HAP-1 (cell line): ENCODE measurements around the gene SRD5A1.

Source experiments
- DNase-seq, 2 experiments: peaks; one replicate each; pipeline ENCODE4 v3.0.0-alpha.2; 2016 to 2020; ENCODE audit warnings: low spot score in 2 of 2
- H3K27me3 ChIP-seq: fragments of 250-450 bp; sonication (Bioruptor Pico); 2 replicates; pipeline ENCODE4 v1.5.1; 2020; ENCODE audit warnings: low read depth, mild to moderate bottlenecking, moderate library complexity
- H3K36me3 ChIP-seq: fragments of 250-450 bp; sonication (Bioruptor Pico); replicated peaks from 2 replicates; pipeline ENCODE4 v1.5.1; 2020; ENCODE audit warnings: mild to moderate bottlenecking
- H3K4me1 ChIP-seq: fragments of 250-450 bp; sonication (Bioruptor Pico); 2 replicates; pipeline ENCODE4 v1.5.1; 2020; ENCODE audit warnings: mild to moderate bottlenecking
- H3K4me3 ChIP-seq: fragments of 250-450 bp; sonication (Bioruptor Pico); 2 replicates; pipeline ENCODE4 v1.5.1; 2020; ENCODE audit warnings: mild to moderate bottlenecking, moderate library complexity
- H3K9me3 ChIP-seq: fragments of 250-450 bp; sonication (Bioruptor Pico); 2 replicates; pipeline ENCODE4 v1.5.1; 2020; ENCODE audit warnings: mild to moderate bottlenecking, moderate library complexity
- in situ Hi-C: fragments of 300-500 bp; cut with MboI; formaldehyde crosslinking; loops from 3 replicates; pipeline ENCODE4 v1.14.3; 2020; ENCODE audit warnings: low sequenced_read_pairs, inconsistent platforms, mixed read lengths

Gene SRD5A1

DNA sequence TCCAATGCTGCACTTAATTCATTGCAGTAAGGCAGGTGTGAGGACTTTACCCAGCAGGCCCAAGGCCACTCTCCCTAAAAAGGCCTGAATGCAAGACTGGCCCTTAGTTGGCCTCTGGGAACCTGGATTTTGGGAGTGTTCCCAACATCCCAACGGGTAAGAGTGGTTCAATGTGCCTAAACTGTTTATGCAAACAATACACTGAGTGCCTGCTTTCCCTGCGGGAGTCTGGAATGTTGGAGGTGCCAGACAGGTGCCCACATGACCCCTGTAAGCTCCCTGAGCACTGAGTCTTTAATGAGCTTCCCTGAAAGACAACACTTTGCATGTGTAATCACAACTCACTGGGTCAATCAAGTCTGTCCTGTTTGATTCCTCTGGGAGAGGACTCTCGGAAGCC lies 37.8 kb upstream of the SRD5A1 start:
- no peaks in the 10 kb centered on the region for H3K9me3 ChIP-seq
- H3K36me3 ChIP-seq: peaks cover 28% of the 10 kb centered on the region
- no peaks in the 10 kb centered on the region for H3K4me1 ChIP-seq
- H3K27me3 ChIP-seq: no peaks in the 10 kb centered on the region
- H3K4me3 ChIP-seq: no peak overlapping the region
- no peak for DNase-seq
- in situ Hi-C loops: loop anchor here (25.0 kb wide), 1 partner anchor 1108 kb away; no protein-coding TSS in a partner anchor

DNA sequence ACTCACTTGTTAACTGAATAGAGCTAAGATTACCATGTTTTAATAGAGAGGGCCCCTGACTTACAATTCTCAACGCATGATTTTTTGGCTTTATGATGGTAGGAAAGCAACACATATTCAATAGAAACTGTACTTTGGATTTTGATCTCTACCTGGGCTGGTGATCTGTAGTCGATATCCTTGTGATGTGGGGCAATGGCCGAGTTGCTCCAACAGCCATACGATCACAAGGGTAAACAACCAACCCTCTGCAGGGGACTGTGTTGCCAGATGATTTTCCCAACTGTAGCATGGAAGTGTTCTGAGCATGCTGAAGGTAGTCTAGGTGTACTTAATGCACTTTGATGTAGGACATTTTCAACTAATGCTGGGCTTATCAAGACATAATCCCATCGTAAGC lies 36.9 kb upstream of the SRD5A1 start:
- H3K36me3 ChIP-seq: peaks cover 36% of the 10 kb centered on the region
- no peaks in the 10 kb centered on the region for H3K9me3 ChIP-seq
- in situ Hi-C loops: loop anchor here (25.0 kb wide), 1 partner anchor 1109 kb away; no protein-coding TSS in a partner anchor
- H3K27me3 ChIP-seq: no peaks in the 10 kb centered on the region
- H3K4me1 ChIP-seq: no peaks in the 10 kb centered on the region
- DNase-seq: no peak
- no peak overlapping the region for H3K4me3 ChIP-seq

DNA sequence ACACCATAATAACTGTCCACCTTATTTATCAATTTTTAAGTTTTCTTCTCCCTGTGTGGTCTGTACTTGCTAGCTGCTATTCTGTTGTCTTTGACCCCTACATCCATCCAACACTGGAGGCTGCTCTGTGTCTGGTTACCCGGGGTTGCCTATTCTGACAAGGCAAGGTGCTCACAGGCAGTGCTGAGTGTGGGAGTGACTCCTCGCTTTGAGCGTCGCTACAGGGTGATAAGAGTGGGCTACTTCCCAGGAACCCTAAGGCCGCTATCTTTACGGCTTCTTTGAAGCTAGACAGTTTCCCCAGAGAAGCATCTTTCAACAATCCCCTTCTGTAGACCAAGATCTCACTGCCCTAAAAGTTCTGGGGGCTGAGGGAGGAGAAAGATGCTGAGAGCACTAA lies 35.7 kb upstream of the SRD5A1 start:
- H3K27me3 ChIP-seq: no peaks in the 10 kb centered on the region
- in situ Hi-C loops: loop anchor here (25.0 kb wide), 1 partner anchor 1110 kb away; no protein-coding TSS in a partner anchor
- no peaks in the 10 kb centered on the region for H3K4me1 ChIP-seq
- no peak overlapping the region for H3K4me3 ChIP-seq
- H3K36me3 ChIP-seq: peaks cover 48% of the 10 kb centered on the region
- DNase-seq: no peak
- H3K9me3 ChIP-seq: no peaks in the 10 kb centered on the region

DNA sequence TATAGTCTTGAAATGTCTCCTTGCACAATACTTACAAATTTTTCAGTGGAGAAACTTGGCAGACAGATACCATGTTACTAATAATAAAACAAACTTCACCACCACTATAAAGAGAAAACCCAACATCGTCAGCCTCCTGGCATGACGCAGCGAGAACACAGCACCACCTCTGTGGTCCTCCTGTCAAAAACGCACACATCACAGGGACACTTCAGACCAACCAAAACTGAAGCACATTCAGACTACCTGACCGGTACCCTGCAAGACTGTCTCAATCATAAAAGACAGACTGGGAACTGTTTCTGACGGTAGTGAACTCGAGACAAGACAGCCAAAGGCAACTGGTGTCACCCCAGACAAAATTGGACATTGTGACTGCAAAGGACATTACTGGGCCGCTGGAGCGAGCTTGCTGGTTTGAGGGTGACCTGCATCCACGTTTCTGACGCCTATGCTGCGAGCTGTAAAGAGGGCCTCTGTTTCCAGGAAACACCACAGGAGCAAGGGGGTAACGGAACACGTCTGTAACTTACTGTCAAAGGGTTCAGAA lies 34.8 kb upstream of the SRD5A1 start:
- H3K4me3 ChIP-seq: no peak overlapping the region
- H3K36me3 ChIP-seq: peaks cover 56% of the 10 kb centered on the region
- H3K9me3 ChIP-seq: no peaks in the 10 kb centered on the region
- in situ Hi-C loops: loop anchor here (25.0 kb wide), 1 partner anchor 1111 kb away; no protein-coding TSS in a partner anchor
- DNase-seq: no peak
- no peaks in the 10 kb centered on the region for H3K4me1 ChIP-seq
- H3K27me3 ChIP-seq: no peaks in the 10 kb centered on the region

DNA sequence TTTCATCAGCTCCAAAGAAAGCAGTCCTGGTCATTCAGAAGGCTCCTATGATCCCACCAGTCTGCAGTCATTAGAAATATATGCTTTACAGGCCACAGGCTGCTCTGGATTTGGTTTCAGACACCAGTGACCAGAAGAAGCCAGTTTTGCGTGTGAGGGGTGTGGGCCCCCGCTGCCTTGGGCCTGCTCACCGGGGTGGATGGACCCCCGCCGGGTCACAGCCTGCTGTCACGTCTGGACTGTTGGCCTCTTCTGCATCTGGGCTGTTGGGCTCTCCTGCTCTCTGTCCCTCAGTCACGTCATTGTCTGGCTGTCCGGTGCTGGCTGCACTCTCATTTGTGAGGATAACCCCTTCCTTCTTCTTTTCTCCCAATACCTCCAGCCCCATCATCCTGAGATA lies 33.5 kb upstream of the SRD5A1 start:
- H3K36me3 ChIP-seq: peaks cover 68% of the 10 kb centered on the region
- no peak overlapping the region for H3K4me3 ChIP-seq
- no peaks in the 10 kb centered on the region for H3K27me3 ChIP-seq
- H3K4me1 ChIP-seq: no peaks in the 10 kb centered on the region
- in situ Hi-C loops: loop anchor here (25.0 kb wide), 1 partner anchor 1112 kb away; no protein-coding TSS in a partner anchor
- H3K9me3 ChIP-seq: no peaks in the 10 kb centered on the region
- DNase-seq: no peak

DNA sequence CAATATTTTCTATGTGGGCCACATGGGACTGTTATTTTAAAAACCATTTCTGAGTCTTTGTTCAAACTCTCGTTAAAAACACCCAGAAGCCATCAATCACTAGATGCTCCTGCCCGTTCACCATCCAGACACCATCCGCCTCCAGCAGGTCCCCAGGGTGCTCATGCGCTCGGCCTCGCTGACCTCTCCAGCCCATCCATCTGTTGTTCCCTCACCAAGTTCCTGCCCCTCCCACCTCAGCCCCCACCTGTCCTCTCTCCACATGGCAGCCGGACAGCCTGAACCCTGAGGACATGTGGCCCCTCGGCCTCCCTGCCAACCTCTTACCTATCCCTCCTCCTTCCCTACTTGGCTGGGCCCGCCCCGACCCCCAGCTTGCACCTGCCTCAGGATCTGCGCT lies 32.0 kb upstream of the SRD5A1 start:
- in situ Hi-C loops: no loop called here
- no peaks in the 10 kb centered on the region for H3K4me1 ChIP-seq
- DNase-seq: no peak
- no peak overlapping the region for H3K4me3 ChIP-seq
- H3K27me3 ChIP-seq: no peaks in the 10 kb centered on the region
- H3K36me3 ChIP-seq: peaks cover 81% of the 10 kb centered on the region
- H3K9me3 ChIP-seq: no peaks in the 10 kb centered on the region

DNA sequence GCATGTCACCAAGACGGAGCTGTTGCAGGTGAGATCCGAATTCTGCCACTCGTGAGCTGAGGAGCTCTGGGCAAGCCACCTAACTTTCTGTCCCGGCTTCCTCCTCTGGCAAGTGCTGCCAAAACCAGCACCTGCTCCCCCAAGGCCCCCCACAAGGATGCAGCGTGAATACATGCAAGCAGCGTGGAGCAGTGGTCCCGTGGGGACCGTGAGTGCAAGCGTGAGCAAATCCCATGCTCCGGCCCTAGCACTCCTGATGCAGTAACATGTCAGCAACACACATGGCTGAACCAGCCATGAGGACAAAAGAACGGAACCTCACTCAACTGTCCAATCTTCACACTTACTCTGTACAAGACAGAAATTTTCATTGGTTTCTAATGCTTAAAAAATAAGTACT lies 31.4 kb upstream of the SRD5A1 start:
- Histone ChIP-seq H3K27me3 (no peaks in the 10 kb centered on the region), H3K4me3 (no peak overlapping the region), H3K36me3 (peaks cover 84% of the 10 kb centered on the region), H3K9me3 (no peaks in the 10 kb centered on the region), H3K4me1 (no peaks in the 10 kb centered on the region)
- DNase-seq: no peak
- in situ Hi-C loops: no loop called here

DNA sequence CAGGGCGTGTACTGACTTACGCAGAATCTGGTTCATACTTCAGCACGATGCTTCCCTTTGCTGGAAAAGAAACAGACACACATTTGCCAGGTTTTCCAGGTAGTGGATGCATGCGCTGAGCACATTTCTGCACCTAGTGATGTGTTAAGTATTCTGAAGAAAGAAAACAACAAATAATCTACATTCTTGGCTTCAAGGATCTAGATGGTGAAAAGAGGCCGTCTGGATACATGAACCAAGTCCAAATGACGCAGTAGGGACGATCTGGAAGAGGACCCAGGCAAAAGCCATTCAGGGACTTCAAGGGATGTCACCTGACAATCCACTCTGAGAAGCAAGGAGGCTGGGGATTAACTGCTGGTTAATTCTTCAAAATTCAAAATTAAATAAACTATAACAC lies 30.8 kb upstream of the SRD5A1 start:
- H3K9me3 ChIP-seq: no peaks in the 10 kb centered on the region
- no peaks in the 10 kb centered on the region for H3K27me3 ChIP-seq
- H3K4me1 ChIP-seq: no peaks in the 10 kb centered on the region
- H3K36me3 ChIP-seq: peaks cover 90% of the 10 kb centered on the region
- in situ Hi-C loops: no loop called here
- DNase-seq: no peak
- H3K4me3 ChIP-seq: no peak overlapping the region

DNA sequence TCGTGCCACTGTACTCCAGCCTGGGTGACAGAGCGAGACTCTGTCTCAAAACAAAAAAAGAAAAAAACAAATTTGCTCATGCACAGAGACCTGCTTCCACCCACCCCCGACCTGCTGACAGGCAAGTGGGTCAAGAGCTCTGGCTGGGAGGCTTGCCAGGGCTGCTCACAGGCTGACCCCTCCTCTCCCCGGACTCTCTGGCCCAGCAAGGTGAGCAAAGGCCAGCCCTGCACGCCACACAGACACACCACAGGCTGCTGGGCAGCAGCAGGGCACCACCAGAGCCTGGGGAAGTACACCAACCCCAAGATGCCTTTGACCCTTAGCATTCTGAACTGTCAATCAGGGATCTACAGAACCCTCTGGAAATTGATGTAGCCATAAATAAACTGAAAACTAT lies 29.6 kb upstream of the SRD5A1 start:
- no peak for DNase-seq
- H3K4me1 ChIP-seq: no peaks in the 10 kb centered on the region
- no peaks in the 10 kb centered on the region for H3K9me3 ChIP-seq
- in situ Hi-C loops: no loop called here
- H3K27me3 ChIP-seq: no peaks in the 10 kb centered on the region
- no peak overlapping the region for H3K4me3 ChIP-seq
- peaks cover 89% of the 10 kb centered on the region for H3K36me3 ChIP-seq

DNA sequence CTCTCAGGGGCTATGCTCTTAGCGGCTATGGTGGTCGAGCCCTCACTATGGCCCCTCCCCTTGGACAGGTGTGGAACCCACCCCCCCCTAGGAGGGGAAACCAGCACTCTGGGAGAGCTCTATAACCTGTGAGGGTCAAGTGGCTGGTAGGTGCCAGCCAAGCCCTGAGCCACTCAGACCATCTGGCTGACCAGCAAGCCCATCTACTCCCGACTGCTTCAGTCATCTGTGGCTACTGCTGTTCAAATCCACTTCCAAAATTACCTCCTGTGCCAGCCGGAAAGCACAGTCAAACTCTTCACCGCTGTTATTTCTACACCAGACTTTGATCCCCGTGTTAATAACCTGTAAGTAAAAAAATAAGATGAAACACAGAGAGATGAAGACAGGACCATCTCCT lies 28.9 kb upstream of the SRD5A1 start:
- H3K9me3 ChIP-seq: no peaks in the 10 kb centered on the region
- in situ Hi-C loops: no loop called here

DNA sequence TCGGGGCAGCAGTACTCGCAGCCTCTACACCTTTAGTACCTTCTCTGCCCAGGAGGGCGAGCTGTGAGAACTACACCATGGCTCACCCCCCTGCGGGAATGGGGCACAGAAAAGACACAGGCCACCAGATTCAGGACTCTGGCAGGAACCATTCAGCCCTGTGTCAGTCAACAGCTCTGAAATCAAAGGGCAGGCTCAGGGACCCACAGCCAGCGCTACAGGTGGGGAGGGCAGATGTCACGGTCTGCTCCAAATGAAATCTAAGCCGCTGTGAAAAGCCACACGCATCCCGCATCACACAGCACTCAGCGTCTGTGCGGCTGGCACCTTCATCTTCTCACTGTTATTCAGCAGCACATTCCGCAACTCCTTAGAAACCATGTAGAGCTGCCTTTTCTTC lies 28.3 kb upstream of the SRD5A1 start:
- Histone ChIP-seq H3K9me3 (no peaks in the 10 kb centered on the region), H3K4me1 (no peaks in the 10 kb centered on the region), H3K4me3 (no peak overlapping the region), H3K27me3 (no peaks in the 10 kb centered on the region), H3K36me3 (peaks cover 89% of the 10 kb centered on the region)
- in situ Hi-C loops: no loop called here
- DNase-seq: no peak

More for the DNA sequence above, 28.9 kb upstream of the SRD5A1 start:
- no peak for DNase-seq
- Histone ChIP-seq H3K27me3 (no peaks in the 10 kb centered on the region), H3K36me3 (peaks cover 89% of the 10 kb centered on the region), H3K4me3 (no peak overlapping the region), H3K4me1 (no peaks in the 10 kb centered on the region)

DNA sequence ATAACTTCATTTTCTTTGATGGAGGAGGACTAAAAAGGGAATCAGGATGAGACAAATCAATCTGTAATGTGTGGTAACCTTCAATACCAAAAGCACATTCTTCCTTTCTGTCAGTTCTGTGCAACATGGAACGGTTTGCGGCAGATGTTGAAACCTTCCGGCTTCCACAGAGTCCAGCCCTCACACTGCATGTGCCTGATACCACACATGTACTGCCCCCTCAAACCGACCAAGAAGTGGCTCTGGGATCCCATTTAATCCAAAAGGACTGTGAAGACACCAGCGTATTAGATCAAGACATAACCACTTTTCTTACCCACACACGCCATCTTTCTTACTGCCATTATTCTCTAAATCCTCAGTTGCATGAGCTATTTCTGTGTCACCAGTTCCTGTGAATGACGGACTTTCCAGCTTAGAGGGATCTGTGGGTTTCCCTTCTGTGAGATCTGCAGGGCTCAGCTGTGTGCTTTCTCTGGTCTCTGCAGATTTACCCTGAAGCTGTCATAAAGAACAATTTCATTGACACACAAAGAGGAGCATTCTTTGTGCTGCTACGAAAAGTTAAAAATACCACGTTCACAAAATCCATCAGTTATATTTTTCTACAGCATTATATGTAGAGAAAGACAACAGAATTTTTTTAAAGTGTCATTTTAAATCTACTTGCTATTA lies 26.2 kb upstream of the SRD5A1 start:
- no peaks in the 10 kb centered on the region for H3K4me1 ChIP-seq
- H3K4me3 ChIP-seq: no peak overlapping the region
- H3K36me3 ChIP-seq: peaks cover 87% of the 10 kb centered on the region
- DNase-seq: no peak
- no peaks in the 10 kb centered on the region for H3K9me3 ChIP-seq
- in situ Hi-C loops: no loop called here
- H3K27me3 ChIP-seq: no peaks in the 10 kb centered on the region

DNA sequence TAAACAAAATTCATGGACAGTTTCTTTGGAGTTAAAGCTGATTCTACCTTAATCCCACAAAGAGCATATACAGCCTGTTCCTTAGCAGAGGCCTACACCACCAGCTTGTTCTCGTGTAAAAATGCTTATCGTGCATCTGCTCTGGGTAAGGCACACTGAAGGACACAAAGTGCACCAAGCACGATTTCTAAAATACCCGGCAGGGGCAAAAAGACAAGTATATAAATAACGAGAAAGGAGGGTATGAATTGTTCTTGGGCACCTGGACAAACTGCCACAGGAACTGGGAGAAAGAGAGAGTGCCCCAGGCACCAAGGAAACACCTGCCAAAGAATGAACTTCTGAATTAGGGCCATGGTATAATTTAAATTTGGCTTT lies 25.7 kb upstream of the SRD5A1 start:
- no peak for DNase-seq
- in situ Hi-C loops: no loop called here
- no peaks in the 10 kb centered on the region for H3K9me3 ChIP-seq
- H3K4me3 ChIP-seq: no peak overlapping the region
- H3K4me1 ChIP-seq: no peaks in the 10 kb centered on the region
- peaks cover 87% of the 10 kb centered on the region for H3K36me3 ChIP-seq
- H3K27me3 ChIP-seq: no peaks in the 10 kb centered on the region

DNA sequence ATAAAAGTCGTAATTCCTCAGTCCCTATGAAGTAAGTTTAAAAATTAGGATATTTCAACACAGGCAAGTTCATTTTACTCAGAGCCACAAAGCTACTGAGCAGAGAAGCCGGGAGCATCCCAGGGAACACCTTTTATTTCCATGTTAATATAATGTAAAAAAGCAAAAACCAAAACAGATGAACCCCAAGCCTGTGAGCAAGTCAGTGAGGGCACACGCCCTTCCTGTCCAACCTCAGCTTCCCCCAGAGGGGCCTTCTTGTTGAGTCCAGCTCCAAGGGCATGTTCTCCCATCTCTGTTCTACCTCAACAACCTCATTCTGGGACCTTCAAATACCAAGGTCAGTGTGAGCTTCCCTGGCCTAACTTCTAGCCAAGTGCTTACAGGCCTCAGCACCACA lies 25.2 kb upstream of the SRD5A1 start:
- in situ Hi-C loops: no loop called here
- Histone ChIP-seq H3K36me3 (peaks cover 87% of the 10 kb centered on the region), H3K9me3 (no peaks in the 10 kb centered on the region), H3K4me1 (no peaks in the 10 kb centered on the region), H3K4me3 (no peak overlapping the region), H3K27me3 (no peaks in the 10 kb centered on the region)
- DNase-seq: no peak
